Endodermal cell (in vitro differentiated cells): ENCODE results near the gene RAD23A. TPM values are rescaled to one million over a fixed set of nuclear protein-coding genes. Genes with fewer than 3 reads are reported as not detected.
A peak's percentile ranks its signal among the peaks of the same experiment; 100 is the strongest.

Experiments used
- DNase-seq: peaks from one replicate; pipeline ENCODE4 v3.0.0-alpha.2; 2017
- H3K27ac ChIP-seq: 2 replicates; pipeline ENCODE4 v1.5.1; 2013; ENCODE audit warnings: mild to moderate bottlenecking, low read depth, low read length, moderate library complexity
- H3K27me3 ChIP-seq: 2 replicates; pipeline ENCODE4 v1.6.1; 2013; ENCODE audit warnings: mild to moderate bottlenecking, low read length, moderate library complexity; ENCODE audit not compliant: insufficient read depth, control insufficient read depth, poor library complexity, severe bottlenecking
- H3K36me3 ChIP-seq: 2 replicates; pipeline ENCODE4 v1.7.0; 2013; ENCODE audit warnings: mild to moderate bottlenecking, low read length, moderate library complexity; ENCODE audit not compliant: control insufficient read depth, insufficient read depth
- H3K4me1 ChIP-seq: one replicate; pipeline ENCODE4 v1.7.0; 2013; ENCODE audit warnings: low read length; ENCODE audit not compliant: control insufficient read depth, insufficient read depth
- H3K4me3 ChIP-seq: 2 replicates; pipeline ENCODE4 v1.5.1; 2013; ENCODE audit warnings: mild to moderate bottlenecking, low read length, moderate library complexity
- H3K9ac ChIP-seq: 2 replicates; pipeline ENCODE4 v1.6.1; 2013; ENCODE audit warnings: mild to moderate bottlenecking, low read length, moderate library complexity; ENCODE audit not compliant: poor library complexity, severe bottlenecking; ENCODE audit errors: extremely low read depth
- H3K9me3 ChIP-seq: 2 replicates; pipeline ENCODE4 v1.6.1; 2013; ENCODE audit warnings: mild to moderate bottlenecking, low read length, moderate library complexity; ENCODE audit not compliant: control insufficient read depth
- H3K27ac Mint-ChIP-seq: 2 replicates; pipeline ENCODE4 v1.8.0; 2020; ENCODE audit warnings: mixed read lengths
- H3K27me3 Mint-ChIP-seq: 2 replicates; pipeline ENCODE4 v1.8.0; 2021; ENCODE audit warnings: mild to moderate bottlenecking, mixed read lengths; ENCODE audit not compliant: insufficient read depth
- H3K36me3 Mint-ChIP-seq: 2 replicates; pipeline ENCODE4 v1.8.0; 2020; ENCODE audit warnings: low read depth, mixed read lengths
- H3K4me1 Mint-ChIP-seq: 2 replicates; pipeline ENCODE4 v1.8.0; 2020; ENCODE audit warnings: mixed read lengths
- H3K4me3 Mint-ChIP-seq: 2 replicates; pipeline ENCODE4 v1.8.0; 2020; ENCODE audit warnings: mild to moderate bottlenecking, moderate library complexity, mixed read lengths
- H3K9me3 Mint-ChIP-seq: 2 replicates; pipeline ENCODE4 v1.8.0; 2020; ENCODE audit warnings: mild to moderate bottlenecking, mixed read lengths
- WGBS, 2 experiments: methylation state at CpG; one replicate each; pipeline versions ENCODE4 v1.1.5 to v1.1.7; 2013; ENCODE audit warnings: missing lambda C conversion rate in 2 of 2, mixed read lengths in 1 of 2; ENCODE audit not compliant: insufficient coverage in 1 of 2, insufficient read length in 1 of 2; 5-methylcytosine and 5-hydroxymethylcytosine counted together
- long read RNA-seq, 4 experiments: library from polyadenylated mRNA in 2 of 4; library from RNA in 1 of 4; library from capped mRNA in 1 of 4; stranded (forward) in 3 of 4; unstranded in 1 of 4; transcript quantifications; one replicate each; pipeline ENCODE4 v2.0.0, GENCODE V29; 2020 to 2021; ENCODE audit warnings: inconsistent platforms in 1 of 4
- polyA plus RNA-seq, 2 experiments: library from polyadenylated mRNA; stranded (reverse); fragments of 50-300 nt; gene quantifications; one replicate each; pipeline ENCODE4 v1.2.3, GENCODE V29; 2013
- total RNA-seq, 2 donors: library from RNA; stranded (reverse); fragmentation: NEBNext Ultra II Directional in 1 of 2; extraction: Animal tissue kit (Norgen Biotek cat#: 25700) in 1 of 2; gene quantifications; 2 replicates in 1 of 2; 3 replicates in 1 of 2; pipeline ENCODE4 v1.2.1, GENCODE V29; 2021
- TF ChIP-seq, protein P1 (sequence below): fragments of 200-600 bp; sonication (generic); conservative IDR thresholded peaks from 2 replicates; pipeline ENCODE4 v1.5.0; 2021; ENCODE audit warnings: antibody characterized with exemption, mild to moderate bottlenecking

The RAD23A gene
- total RNA-seq, result 100 to 1,000 TPM in 1 of 2 donors, 10 to 100 TPM in 1; 75.5 to 117 TPM
- polyA plus RNA-seq (2013, experiment 1 of 2), result 91.9 TPM
- polyA plus RNA-seq (2013, experiment 2 of 2), result 87.3 TPM
- long read RNA-seq, experiment 1, transcript RAD23A-203 (9 exons, 1,746 nt), result minor isoform, 9 of 68 reads
- long read RNA-seq, experiment 1, transcript RAD23A-201 (9 exons, 1,736 nt), result major isoform, 23 of 68 reads
- long read RNA-seq, experiment 1, transcript RAD23A-207 (2 exons, 545 nt), result minor isoform, 13 of 68 reads
- long read RNA-seq, experiment 1, partial matches to known transcripts, result 16 of 68 reads
- long read RNA-seq, experiment 1, other reads (novel, unspliced or antisense), result 7 of 68 reads
- long read RNA-seq, experiment 2, transcript RAD23A-201 (9 exons, 1,736 nt), result major isoform, 171 of 324 reads
- long read RNA-seq, experiment 2, transcript RAD23A-203 (9 exons, 1,746 nt), result minor isoform, 123 of 324 reads
- long read RNA-seq, experiment 2, partial matches to known transcripts, result 8 of 324 reads
- long read RNA-seq, experiment 2, other reads (novel, unspliced or antisense), result 20 of 324 reads
- long read RNA-seq, experiment 3, transcript RAD23A-203 (9 exons, 1,746 nt), result major isoform, 77 of 169 reads
- long read RNA-seq, experiment 3, transcript RAD23A-201 (9 exons, 1,736 nt), result minor isoform, 75 of 169 reads
- long read RNA-seq, experiment 3, partial matches to known transcripts, result 0 of 169 reads
- long read RNA-seq, experiment 3, other reads (novel, unspliced or antisense), result 16 of 169 reads
- long read RNA-seq, experiment 4, transcript RAD23A-201 (9 exons, 1,736 nt), result major isoform, 68 of 158 reads
- long read RNA-seq, experiment 4, transcript RAD23A-203 (9 exons, 1,746 nt), result minor isoform, 47 of 158 reads
- long read RNA-seq, experiment 4, transcript RAD23A-207 (2 exons, 545 nt), result minor isoform, 29 of 158 reads
- long read RNA-seq, experiment 4, partial matches to known transcripts, result 2 of 158 reads
- long read RNA-seq, experiment 4, other reads (novel, unspliced or antisense), result 12 of 158 reads

DNA sequence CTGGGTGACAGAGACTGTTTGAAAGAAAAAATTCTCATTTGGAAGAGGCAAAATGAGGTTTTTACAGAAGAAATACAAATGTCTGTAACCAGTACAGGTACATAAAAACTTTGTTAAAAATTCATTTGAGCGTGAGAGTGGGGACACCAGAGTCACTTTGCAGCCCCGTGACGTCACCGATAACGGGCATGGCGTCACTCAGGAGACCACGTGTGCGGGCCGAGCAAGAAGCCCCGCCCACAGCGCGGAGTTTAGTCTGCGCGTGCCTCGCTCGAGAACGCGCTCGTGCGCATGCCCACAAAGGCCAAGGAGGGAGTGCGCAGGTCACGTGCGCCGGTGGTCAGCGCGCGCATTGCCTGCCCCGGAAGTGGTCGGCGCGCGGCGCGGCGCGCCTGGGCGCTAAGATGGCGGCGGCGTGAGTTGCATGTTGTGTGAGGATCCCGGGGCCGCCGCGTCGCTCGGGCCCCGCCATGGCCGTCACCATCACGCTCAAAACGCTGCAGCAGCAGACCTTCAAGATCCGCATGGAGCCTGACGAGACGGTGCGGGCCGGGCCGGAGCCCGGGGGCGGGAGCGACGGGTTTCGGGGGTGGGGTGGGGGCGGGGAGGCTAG, at the start of gene RAD23A:
Gene RAD23A, plus strand, starts transcription at position 384 of the 613 bp plus-strand sequence. Its CDS starts 87 bp downstream, at position 471.
- Histone ChIP-seq H3K27ac (peak within 1 kb of the TSS; percentile 97), H3K9me3 (no peaks in the 10 kb centered on the region), H3K9ac (peak within 1 kb of the TSS; percentile 84), H3K27me3 (no peaks in the 10 kb centered on the region), H3K4me3 (peak within 1 kb of the TSS; percentile 84), H3K4me1 (no peaks in the 10 kb centered on the region), H3K36me3 (peaks cover 69% of the 10 kb centered on the region)
- TF ChIP-seq, protein P1, sequence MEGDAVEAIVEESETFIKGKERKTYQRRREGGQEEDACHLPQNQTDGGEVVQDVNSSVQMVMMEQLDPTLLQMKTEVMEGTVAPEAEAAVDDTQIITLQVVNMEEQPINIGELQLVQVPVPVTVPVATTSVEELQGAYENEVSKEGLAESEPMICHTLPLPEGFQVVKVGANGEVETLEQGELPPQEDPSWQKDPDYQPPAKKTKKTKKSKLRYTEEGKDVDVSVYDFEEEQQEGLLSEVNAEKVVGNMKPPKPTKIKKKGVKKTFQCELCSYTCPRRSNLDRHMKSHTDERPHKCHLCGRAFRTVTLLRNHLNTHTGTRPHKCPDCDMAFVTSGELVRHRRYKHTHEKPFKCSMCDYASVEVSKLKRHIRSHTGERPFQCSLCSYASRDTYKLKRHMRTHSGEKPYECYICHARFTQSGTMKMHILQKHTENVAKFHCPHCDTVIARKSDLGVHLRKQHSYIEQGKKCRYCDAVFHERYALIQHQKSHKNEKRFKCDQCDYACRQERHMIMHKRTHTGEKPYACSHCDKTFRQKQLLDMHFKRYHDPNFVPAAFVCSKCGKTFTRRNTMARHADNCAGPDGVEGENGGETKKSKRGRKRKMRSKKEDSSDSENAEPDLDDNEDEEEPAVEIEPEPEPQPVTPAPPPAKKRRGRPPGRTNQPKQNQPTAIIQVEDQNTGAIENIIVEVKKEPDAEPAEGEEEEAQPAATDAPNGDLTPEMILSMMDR, result no peak
- whole genome bisulfite sequencing, 2 experiments, result 0% methylated on average over 1 to 62 of the region's 62 CpGs
- peak within 1 kb of the TSS; percentile 85 for H3K4me3 Mint-ChIP-seq
- no peaks in the 10 kb centered on the region for H3K9me3 Mint-ChIP-seq
- peaks cover 73% of the 10 kb centered on the region for H3K36me3 Mint-ChIP-seq
- peaks cover 14% of the 10 kb centered on the region for H3K4me1 Mint-ChIP-seq
- peak; percentile 99 for DNase-seq
- peak within 1 kb of the TSS; percentile 97 for H3K27ac Mint-ChIP-seq
- no peaks in the 10 kb centered on the region for H3K27me3 Mint-ChIP-seq

DNA sequence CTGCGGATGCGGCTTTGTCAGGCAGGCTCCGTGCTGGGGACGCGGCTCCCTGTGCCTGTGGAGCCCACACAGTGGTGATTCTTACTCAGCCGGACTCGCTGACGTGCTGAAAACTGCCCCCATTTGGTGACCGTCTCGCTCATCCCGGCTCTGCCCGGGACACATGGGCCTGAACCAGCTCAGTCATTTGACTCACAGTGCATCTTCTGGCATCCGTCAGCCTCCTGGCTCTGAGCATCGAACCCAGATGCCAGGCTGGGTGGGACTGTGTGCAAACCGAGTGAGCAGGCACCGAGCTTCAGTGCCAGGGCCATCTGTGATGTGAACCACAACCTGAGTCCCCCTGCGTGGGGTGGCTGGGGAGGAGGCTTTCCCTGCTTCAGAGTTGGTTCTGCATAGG, 49.2 kb upstream of the RAD23A start:
- Histone ChIP-seq H3K9me3 (no peaks in the 10 kb centered on the region), H3K27ac (no peak overlapping the region), H3K4me3 (no peak overlapping the region), H3K27me3 (no peaks in the 10 kb centered on the region), H3K9ac (no peak overlapping the region), H3K36me3 (peaks cover 43% of the 10 kb centered on the region), H3K4me1 (no peaks in the 10 kb centered on the region)
- no peak for DNase-seq
- Mint-ChIP-seq H3K4me3 (no peak overlapping the region), H3K27me3 (no peaks in the 10 kb centered on the region), H3K27ac (no peak overlapping the region), H3K4me1 (peaks cover 5% of the 10 kb centered on the region), H3K9me3 (no peaks in the 10 kb centered on the region), H3K36me3 (peaks cover 44% of the 10 kb centered on the region)
- WGBS, 2 experiments, result 94 to 97% methylated on average over 17 of the region's 17 CpGs
- TF ChIP-seq, protein P1, result no peak

DNA sequence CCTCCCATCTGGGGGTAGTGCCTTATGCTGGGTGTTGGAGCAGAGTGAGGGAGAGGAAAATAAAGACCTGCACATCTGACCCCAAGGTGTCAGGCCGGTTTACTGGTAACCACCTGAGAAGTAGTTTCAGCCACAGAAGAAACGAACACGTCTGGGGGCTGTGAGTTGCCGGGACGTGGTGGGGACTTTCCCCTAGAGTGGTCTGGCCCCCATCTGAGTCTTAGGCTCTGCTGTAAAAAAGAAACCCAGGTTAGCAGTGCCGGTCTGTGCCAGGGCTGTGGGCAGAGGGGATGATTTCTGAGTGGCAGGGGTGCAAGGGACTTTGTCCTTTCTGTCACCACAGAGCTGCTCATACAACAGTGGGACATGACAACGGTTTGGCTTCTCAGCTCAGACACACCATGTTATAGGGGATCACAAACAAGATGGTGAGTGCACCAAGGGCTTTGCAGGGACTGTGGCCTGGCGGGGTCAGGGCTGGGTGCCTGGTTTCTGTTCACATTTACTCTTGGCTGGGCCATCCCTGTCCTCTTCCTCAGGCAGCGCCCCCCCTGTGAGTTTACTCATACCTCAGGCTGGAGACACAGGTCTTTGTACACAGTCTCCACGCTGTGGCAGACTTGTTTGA, 45.7 kb upstream of the RAD23A start:
- Mint-ChIP-seq H3K9me3 (no peaks in the 10 kb centered on the region), H3K36me3 (peaks cover 26% of the 10 kb centered on the region), H3K4me3 (no peak overlapping the region), H3K27ac (no peak overlapping the region), H3K27me3 (no peaks in the 10 kb centered on the region), H3K4me1 (no peaks in the 10 kb centered on the region)
- Histone ChIP-seq H3K27ac (no peak overlapping the region), H3K4me1 (no peaks in the 10 kb centered on the region), H3K36me3 (peaks cover 23% of the 10 kb centered on the region), H3K9ac (no peak overlapping the region), H3K9me3 (no peaks in the 10 kb centered on the region), H3K4me3 (no peak overlapping the region), H3K27me3 (no peaks in the 10 kb centered on the region)
- WGBS, 2 experiments, result 93 to 95% methylated on average over 10 of the region's 10 CpGs
- no peak for DNase-seq
- TF ChIP-seq, protein P1, result no peak
